ENCODE data around the gene RAPGEF1.

RAPGEF1 gene

DNA sequence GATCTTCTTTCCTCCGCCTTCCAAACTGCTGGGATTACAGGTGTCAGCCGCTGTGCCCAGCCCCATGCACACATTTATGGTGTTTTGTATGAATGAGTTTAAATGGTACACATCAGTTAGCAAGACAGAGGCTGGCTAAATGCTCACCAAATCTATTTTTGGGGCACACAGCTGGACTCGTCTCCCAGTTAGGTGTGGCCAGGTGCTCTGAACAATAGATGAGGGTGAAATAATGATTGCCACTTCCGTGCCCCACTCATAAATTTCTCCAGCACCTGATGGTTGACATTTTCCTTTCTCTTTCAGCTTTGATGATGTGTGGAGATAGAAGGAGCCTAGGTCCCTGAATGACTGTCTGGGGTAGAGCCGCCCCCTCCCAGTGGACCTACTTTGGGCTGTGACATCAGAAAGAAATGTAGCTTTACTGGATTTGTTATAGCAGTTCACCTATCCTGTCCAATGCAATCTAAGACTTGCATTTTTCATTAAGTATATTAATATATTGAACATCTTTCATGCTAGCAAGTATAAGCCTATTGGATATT, 8.6 kb upstream of the RAPGEF1 start:
- DNase-seq: no peak

DNA sequence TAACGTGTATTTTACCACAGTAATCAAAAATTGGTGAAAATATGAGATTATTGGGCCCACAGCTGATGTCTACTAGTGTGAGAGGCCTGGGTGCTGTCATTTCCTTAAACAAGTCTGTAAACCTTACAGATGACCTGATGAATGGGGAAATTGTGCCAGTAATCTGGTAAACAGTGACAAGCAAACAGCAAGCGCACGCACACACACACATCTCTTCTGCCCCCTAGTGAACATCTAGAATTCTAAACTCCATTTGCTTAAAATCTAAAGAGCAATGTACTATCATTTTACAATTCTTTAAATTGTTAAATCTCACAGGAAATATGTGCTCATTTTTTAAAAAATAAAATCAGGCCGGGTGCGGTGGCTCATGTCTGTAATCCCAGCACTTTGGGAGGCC, 7.5 kb upstream of the RAPGEF1 start:
- DNase-seq: no peak

DNA sequence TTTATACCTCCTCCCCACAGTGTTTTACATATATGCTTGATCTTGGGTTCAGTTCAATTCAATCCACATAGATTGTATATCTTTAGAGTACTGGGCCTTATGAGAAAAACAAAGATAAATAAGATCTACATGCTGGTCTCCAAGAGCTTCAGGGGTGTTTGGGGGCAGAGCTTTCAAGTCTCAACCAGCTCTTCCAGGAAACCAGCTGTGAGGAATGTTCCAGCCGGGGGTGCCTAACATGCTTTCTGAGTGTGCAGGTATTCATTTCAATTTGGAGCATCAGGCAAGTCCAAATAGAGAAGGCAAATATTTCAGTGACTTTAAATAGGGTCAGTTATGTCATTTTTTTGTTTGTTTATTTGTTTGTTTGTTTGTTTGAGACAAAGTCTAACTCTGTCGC, 5.7 kb upstream of the RAPGEF1 start:
- no peak for DNase-seq

DNA sequence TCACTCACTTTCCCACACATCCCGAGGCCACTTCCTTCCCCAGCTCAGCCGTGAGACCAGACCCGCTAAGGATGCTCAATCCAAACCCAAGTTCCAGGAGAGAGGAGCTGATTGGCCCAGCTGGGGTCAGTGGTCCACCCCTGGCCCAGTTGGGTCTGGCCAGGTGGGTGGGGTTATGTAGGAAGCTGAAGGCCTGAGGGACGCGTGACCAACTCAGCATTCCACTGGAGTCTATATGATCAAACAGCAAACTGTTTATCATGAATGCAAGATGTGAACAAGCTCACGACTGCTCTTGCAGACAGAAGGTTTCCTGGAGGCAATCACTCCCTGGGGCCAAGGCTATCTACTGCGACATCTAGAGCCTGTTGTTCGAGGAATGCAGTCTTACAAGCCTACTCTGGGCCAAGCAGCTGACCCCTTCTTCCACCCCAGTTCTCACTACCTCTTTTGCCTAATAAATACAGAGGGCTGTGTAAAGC, 4.9 kb upstream of the RAPGEF1 start:
- no peak for DNase-seq

DNA sequence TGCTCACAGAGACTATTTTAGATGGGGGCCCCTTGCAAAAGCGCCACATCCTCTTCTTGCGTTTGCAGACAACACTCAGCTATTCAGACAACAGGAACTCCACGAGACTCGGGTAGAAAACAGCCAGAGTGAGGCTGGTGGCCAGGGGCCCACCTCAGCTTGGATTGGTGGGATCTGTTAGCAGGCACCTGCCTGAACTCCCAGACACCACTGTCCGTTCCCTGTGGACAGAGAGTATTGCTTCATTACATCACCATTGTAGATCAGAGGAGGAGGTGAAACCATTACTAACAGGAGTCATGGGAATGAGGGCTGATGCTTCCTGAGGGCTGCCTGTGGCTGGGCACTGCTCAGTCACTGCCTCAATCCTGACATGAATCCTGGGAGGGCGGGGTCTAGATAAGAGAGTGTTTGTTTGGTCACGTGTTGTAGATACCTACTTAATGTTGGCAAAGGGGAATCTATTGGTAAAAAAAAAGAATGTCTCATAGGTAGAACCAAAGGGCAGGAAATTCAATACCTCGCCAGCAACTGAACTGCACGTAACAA, 4.4 kb upstream of the RAPGEF1 start:
- no peak for DNase-seq

DNA sequence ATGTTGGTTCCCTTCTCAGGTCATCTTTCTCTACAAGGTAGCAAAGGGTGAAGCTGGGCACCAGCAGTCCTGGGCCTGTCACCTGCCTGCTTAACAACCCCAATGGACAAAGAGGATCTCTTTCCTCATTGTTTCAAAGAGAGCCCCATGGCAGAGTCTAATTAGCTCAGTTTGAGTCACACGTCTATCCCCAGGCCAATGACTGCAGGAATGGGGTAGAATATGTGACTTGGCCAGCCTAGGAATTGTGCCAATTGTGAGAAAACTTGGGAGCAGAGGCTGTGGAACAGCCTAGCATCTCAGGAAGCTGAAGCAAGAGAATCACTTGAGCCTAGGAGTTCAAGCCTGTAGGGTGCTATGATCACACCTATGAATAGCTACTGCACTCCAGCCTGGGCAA, 3.6 kb upstream of the RAPGEF1 start:
- no peak for DNase-seq

DNA sequence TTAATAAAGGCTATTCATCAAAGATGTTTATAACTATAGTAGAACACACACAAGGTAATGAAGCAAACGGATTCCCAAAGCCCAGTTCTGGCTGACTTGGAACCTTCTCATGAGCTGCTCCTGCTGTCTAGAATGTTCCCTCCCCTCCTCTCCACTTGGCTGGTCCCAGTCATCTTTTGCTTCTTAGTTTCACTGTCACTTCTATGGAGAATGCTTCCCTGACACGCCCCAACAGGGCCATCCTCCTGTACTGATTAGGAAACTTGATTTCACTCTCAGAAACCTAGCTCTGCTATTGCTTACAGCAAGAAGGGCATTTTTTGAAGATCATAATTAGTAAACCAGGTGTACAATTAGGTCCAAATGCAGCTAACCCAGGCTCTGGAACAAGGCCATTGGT, 3.2 kb upstream of the RAPGEF1 start:
- DNase-seq: no peak

DNA sequence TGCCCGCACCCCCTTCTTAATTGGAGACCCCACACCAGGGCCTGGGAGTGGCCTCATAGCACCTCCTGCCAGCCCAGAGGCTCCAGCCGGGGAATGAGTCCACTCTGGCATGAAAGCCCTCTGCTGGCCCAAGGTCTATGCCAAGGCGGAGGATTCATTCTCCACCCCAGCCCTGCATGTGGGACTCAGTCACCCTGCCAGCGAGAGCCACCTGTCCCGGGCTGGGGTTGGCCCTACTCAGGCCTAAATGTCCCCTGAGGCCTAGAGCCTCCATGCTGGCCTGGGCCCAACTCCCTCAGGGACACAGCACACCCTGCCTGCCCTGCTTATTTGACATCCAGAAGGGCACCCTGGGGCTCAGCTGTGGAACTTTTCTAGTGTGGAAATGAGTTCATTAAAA, 1.0 kb upstream of the RAPGEF1 start:
- no peak for DNase-seq

DNA sequence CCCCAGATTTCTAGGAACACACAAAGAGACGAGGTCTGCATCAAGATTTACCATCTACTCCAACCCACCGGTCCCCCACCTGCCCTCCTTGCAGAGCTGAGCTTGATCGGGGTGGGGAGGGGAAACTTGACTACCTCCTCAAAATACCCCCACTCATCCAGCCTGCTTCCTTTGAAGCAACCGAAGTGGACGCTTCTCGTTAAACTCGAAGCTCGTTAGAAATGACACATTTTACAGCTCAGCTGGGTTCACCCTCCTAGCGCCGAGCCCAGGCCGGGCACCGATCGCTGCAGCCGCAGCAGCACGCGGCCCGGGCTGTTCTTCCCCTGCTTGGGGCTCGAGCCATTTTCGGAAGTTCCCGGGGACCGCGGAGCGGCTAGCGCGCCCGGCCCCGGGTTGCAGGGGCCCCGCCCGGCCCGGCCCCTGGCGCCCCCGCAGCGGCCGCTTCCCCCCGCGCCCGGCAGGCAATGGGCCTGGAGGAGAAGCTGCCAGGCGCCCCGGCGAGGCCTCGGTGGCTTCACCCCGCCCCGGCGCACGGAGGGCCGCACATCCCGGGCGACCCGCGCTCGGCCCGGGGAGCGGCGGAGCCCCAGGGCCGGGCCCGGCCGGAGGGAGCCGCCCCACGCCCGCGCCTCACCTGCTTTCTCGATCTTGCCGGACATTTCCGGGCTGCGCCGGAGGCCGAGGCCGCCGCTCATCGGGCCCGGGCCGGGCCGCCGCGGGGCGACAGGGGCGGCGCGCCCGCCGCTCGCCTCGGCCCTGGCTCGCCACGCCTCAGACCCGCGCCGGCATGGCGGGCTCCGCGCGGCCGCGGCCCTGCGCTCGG, 530 bp downstream of the RAPGEF1 start:
- DNase-seq: peak; percentile 33

DNA sequence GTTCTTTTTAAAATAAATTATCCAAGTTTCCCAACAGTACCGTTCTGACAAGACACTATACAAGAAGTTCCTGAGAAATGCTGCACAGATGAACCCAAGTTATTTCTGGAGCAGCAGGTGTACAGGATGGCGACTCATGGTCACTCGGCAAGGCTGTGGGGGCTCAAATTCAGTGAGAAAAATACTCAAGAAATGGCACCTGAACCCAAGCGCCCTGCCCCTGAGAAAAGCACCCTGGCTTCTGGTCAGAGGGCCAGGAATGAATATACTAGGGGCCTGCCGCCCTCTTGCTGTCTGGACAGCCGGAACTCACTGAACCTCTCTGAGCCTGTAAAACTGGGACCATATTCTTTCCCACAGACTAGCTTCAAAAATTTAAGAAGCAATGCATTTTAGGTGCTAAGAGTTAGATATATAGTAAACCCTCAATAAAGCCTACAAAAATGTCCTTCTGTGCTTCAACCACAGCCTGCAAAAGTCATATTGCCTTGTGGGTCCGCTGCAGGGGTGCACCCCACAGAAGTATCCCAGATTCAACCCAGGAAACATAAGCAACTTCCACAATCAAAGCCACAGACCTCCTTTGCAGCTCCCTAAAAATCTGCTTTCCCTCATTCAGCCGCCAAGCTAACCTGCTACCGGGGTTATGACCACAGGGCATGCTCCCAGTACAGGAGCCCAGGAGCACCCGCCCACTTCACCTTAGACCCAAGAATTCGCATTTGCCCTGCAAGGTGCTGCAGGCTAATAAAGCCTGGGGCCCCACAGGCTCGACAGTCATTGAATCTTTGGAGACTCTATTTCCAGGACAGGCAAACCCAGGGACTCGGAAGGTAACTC, 1.4 kb downstream of the RAPGEF1 start:
- no peak for DNase-seq

DNA sequence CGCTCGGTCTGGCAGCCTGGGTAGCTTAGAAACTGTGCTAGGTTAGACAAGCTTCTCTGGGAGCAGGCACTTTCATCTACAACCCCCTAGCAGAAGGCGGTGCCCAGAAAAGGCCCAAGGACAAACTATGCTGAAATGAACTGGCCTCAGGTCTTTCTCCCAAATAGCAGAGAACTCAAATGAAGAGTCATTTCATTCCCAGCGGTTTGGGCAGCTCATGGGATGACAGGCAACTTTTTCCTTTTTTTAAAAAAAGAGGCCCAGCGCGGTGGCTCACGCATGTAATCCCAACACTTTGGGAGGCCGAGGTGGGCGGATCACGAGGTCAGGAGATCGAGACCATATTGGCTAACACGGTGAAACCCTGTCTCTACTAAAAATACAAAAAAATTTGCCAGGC, 2.5 kb downstream of the RAPGEF1 start:
- no peak for DNase-seq

DNA sequence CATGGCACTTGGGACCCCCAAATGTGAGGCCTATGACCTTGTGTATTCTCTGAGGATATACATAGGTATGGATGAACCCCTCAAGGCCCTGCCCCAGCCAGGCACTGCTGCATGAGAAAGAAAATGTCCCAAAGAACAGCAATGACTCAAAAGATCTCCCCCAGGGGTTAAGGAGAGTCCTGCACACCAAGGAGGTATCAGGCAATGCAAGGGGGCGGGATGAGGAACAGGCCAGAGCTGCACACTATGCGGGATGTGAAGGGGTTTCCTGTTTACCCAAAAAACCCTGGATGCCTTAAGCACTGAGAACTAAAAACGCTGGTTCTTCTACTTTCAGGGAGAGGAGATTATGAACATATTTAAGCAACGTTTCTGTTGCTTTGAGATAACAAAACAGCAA, 3.4 kb downstream of the RAPGEF1 start:
- DNase-seq: no peak

DNA sequence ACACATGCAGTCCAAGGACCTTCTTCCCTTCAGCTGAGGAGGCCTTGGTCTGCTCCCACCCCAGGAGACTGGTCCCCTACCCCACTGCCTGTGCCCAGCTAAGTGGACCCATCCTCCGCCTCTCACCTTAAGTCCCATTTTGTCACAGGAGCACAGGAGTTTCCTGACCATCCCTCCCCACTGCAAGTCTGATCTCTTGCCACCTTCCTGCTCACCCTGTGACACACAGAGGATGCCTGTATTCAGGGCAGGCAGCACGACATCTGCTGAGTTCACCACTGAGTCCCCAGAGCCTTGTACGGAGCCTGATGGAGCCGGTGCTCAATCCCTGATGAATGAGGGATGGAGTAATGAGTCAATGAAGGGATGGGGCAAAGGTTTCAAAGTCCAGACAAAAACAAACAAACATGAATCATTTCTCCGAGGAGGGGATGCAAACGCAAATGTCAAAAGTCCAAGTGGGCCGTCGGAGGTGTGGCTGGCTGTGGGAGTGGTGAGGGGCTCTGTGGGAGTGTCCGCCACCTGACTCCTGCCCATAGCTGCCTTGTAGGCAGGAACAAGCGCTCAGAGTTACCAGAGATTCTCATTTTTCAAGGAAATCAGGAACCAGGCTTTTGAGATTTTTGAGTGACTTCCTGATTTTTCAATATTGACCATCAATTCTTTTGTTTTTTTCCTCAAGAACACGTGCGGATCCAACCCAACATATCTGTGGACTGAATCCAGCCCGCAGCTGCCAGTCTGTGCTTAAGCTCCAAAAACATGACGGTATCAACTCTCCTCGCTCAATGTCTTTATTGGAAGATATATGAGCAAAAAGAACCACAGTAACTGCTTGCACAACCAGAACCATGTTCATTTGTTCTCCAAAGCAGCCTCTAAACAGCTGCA, 4.4 kb downstream of the RAPGEF1 start:
- DNase-seq: no peak

DNA sequence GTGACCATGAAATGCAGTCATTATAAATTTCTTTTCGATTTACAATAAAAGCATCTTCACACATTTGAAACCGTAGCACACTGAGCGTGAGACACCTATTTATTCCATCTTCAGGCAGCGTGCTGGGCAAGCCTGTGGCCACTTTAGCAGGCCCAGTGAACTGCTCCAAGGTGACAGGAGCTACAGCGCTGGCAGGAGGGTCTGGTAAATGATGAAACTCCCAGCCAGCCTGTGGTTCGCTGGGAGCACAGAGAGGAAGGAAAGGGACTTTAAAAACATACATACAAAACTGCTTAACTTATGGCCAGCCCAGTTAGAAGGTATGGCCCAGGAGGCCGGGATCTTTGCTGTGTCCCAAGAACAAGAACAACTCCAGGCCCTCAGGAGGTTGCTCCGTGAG, 5.1 kb downstream of the RAPGEF1 start:
- DNase-seq: no peak

DNA sequence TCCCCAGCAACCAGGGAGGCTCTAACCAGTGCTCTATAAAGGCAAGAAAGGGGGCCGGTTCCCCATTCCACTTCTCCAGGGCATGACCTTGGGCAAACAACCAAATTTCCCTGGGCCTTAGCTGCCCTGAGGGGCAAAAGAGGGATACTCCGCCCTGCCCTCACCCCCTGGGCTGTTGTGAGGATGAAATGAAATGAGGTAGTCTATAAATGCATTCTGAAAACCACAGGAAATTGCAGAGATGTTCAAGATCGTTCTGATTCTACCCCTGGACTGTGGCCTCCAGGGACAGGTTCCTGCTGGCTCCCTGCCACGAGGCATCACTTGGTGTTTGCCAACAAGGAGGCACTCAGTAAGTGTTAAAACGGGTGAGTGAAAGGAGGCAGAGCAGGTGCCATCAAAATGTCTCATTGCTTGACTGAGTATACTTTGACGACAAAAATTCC, 5.7 kb downstream of the RAPGEF1 start:
- peak; percentile 63 for DNase-seq

DNA sequence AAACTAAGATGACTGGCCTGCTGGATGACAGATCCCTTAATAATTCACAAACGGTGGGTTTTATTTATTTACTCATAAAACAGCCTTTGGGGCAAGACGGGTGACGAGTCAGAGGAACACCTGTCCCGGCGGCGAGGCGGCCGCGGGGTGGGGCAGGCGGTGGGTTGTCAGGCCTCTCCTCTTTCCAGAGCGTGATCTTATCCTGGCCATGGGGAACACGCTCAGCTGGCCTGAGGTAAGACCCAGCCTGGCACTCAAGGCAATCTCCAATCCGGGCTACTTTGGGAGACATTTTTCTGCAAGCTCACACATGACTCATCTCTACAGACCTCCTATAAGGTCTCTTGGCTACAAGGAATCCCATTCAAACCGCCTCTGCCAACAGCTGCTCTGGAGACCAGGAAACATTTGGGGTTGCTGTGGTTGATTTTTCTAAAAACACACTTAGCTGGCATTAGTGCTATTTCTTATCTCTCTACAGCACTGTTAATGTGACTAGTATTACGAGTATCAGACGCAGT, 6.3 kb downstream of the RAPGEF1 start:
- DNase-seq: peak; percentile 40

DNA sequence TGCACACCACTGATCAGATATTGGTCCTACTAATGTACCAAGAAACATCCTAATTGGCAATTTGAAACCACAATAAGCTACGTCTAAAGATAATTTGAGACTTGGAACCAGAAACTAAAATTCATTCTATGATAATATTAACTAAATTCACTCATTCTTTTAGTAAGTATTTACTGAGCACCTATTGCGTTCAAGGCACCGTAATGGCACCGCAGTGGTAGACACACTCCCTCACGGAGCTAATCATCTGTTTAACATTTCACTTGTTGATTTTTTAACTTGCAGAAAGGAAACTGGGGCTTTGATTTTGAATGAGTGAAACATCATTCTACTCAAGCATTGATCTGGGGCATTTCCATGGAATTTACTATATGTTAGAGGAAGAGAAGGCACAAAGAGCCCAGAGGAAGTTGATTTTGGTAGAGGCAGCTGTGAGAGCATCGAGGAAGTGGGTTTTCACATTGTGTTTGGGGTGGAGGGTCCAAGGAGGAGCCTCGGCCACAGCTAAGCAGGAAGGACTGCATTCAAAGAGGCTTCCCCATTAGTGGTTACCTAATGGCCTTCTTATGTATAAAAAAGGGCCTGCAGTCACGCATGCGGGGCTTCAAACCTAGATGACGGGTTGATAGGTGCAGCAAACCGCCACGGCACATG, 7.1 kb downstream of the RAPGEF1 start:
- DNase-seq: peak; percentile 28

DNA sequence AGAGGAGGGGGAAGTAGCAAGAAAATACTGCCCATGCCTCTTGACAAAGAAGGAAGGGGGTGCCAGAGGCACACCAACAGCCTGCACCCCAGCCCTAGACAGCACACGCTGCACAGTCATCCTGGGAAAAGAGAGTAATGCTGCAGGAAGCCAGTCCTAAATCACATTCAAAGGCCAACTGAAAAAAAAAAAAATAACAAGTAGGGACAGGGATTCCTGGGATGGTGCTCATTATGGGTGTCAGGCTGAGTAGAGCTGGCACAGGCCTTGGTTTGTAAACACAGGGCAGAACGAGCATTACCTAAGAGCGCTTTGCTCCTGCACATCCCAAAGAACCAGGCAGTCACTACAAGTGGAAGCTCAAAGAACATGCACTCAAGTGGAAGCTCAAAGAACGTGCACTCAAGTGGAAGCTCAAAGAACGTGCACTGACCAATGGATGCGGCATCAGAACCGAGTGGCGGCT, 7.8 kb downstream of the RAPGEF1 start:
- no peak for DNase-seq

DNA sequence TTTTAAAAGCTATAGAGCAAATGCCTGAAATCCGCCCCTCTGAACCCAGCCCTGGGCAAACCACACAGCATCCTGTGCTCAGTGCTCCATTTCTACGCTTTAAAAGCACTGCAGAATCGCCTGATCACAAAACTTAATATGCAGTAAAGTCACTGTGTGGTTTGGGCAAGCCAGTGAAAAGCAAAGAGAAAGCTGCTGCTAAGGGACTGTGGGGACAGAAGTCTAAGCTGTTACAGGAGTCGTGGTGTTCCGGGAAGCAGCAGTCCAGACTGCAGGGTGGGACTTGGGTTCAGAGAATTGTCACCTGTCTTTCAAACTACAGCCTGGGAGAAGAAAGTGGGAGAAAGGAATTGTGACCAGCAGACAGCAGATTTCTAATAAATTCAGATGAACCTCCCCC, 8.2 kb downstream of the RAPGEF1 start:
- no peak for DNase-seq

DNA sequence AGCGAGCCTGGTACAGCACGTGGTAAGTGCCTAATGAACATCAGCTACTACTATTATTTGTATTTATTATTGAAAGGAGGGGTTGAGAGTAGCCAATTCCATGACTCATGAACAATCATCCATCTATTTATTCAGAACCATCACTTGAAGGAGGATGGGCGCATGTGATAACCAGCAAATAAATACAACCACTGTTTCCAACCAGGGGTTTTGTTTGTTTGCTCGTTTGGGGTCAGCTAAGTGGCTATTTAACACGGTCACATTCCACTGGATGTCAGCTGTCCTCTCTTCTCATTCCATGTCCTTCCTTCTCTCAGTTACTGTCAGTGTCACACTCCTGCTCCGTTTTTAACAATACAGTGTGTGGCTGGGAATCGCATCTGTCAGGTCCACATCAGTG, 8.6 kb downstream of the RAPGEF1 start:
- no peak for DNase-seq

DNA sequence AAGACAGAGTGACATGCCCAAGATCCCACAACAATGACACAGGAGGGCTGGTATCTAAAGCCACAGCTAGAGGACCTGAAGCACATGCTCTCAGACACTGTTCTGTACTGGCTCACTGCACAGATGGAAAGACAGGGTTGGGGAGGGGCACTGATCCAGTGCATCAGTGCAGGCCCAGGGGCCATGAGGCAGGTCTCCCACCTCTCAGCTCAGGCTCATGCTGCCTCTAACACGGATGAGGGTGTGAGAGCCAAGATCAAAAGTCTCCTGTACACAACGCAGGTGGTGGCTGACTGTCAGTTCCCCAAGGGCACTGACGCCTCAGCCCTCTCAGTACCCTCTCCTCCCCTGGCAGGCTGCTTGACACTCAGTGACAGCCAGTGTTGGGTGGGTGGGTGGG, 10.9 kb downstream of the RAPGEF1 start:
- DNase-seq: peak; percentile 57
